Adrenal gland (tissue), 12 donors: Measurements from ENCODE around the gene SPACA4. TPM values are rescaled to one million over a fixed set of nuclear protein-coding genes. Genes with fewer than 3 reads are reported as not detected.
A peak's percentile ranks its signal among the peaks of the same experiment; 100 is the strongest.

Source experiments
- DNase-seq, 7 donors: peaks; one replicate each; pipeline ENCODE4 v3.0.0-alpha.2; 2019 to 2020
- H3K27ac ChIP-seq, 5 donors: fragments of 200-600 bp; sonication (generic) in 4 of 5; 1 replicate in 3 of 5; 2 replicates in 2 of 5; pipeline versions ENCODE4 v1.5.1 to v1.8.0; 2016 to 2020; ENCODE audit warnings: mild to moderate bottlenecking in 1 of 5
- H3K27me3 ChIP-seq: fragments of 200-600 bp; 2 replicates; pipeline ENCODE4 v1.8.0; 2021
- H3K36me3 ChIP-seq, 2 donors: fragments of 200-600 bp; replicated peaks in 1 of 2; 1 replicate in 1 of 2; 2 replicates in 1 of 2; pipeline versions ENCODE4 v1.5.1 to v1.8.0; 2018 to 2022
- H3K4me1 ChIP-seq, 2 donors: fragments of 200-600 bp; replicated peaks in 1 of 2; 1 replicate in 1 of 2; 2 replicates in 1 of 2; pipeline versions ENCODE4 v1.5.1 to v1.8.0; 2018 to 2021
- H3K4me3 ChIP-seq, 4 donors: fragments of 200-600 bp; sonication (generic) in 3 of 4; one replicate each; pipeline ENCODE4 v1.5.1; 2016 to 2018
- H3K9me3 ChIP-seq, 3 donors: fragments of 200-600 bp; sonication (generic) in 1 of 3; replicated peaks in 1 of 3; 1 replicate in 2 of 3; 2 replicates in 1 of 3; pipeline versions ENCODE4 v1.5.1 to v1.8.0; 2016 to 2021
- POLR2A ChIP-seq, 2 donors: fragments of 450-650 bp; IDR thresholded peaks; one replicate each; pipeline ENCODE4 v1.6.1; 2017; ENCODE audit warnings: antibody characterized with exemption in 2 of 2, mild to moderate bottlenecking in 2 of 2, moderate library complexity in 1 of 2
- WGBS, 4 donors: extraction: QIAGEN DNeasy Blood & Tissue Kit in 2 of 4; methylation state at CpG; one replicate each; pipeline versions ENCODE4 v1.1.5 to v1.1.7; 2013 to 2017; 5-methylcytosine and 5-hydroxymethylcytosine counted together
- intact Hi-C, 2 donors: fragments of 100-400 bp; cut with DNase I; formaldehyde crosslinking; loops; one replicate each; pipeline versions ENCODE4 v1.14.1 to v1.15.0; 2022 to 2023
- polyA plus RNA-seq, 3 donors: library from polyadenylated mRNA; stranded (reverse); fragments of 200-250 nt in 2 of 3; fragments of 350-450 nt in 1 of 3; fragmentation: Illumina TruSeq in 1 of 3; extraction: RNeasy Lipid Tissue Mini Kit (QIAGEN cat#74804) in 1 of 3; gene quantifications; one replicate each; pipeline ENCODE4 v1.2.3, GENCODE V29; 2013 to 2014
- total RNA-seq, 9 donors: library from RNA; depleted of rRNA in 4 of 9; stranded (reverse); fragments of >200 nt in 4 of 9; fragments of 120-200 nt in 1 of 9; fragmentation: NEBNext Ultra II Directional in 1 of 9; extraction: Animal tissue kit (Norgen Biotek cat#: 25700) in 1 of 9; gene quantifications; one replicate each; pipeline versions ENCODE4 v1.1.0 to v1.2.4, GENCODE V29; 2013 to 2023
- TF ChIP-seq, protein P1 (sequence below), 6 experiments: fragments of 450-650 bp in 4 of 6; fragments of 200-600 bp in 2 of 6; sonication (generic) in 1 of 6; IDR thresholded peaks; 1 replicate in 5 of 6; 2 replicates in 1 of 6; pipeline versions ENCODE4 v1.5.1 to v1.8.0; 2016 to 2021; ENCODE audit warnings: antibody characterized with exemption in 6 of 6, mild to moderate bottlenecking in 2 of 6, moderate library complexity in 1 of 6
- donor health status: healthy with polysubstance abuse.
- donor health status: Bipolar disorder and iron deficiency.
- donor health status: DM: yes; HTN: yes; CAD: no.
- donor health status: DM: no; HTN: no; CAD: no.
- donor health status: DM: no; HTN: no; CAD: no.
- donor health status: DM: yes; HTN: yes; CAD: no.

The SPACA4 gene
- total and polyA plus RNA-seq, 12 donors = not detected

DNA sequence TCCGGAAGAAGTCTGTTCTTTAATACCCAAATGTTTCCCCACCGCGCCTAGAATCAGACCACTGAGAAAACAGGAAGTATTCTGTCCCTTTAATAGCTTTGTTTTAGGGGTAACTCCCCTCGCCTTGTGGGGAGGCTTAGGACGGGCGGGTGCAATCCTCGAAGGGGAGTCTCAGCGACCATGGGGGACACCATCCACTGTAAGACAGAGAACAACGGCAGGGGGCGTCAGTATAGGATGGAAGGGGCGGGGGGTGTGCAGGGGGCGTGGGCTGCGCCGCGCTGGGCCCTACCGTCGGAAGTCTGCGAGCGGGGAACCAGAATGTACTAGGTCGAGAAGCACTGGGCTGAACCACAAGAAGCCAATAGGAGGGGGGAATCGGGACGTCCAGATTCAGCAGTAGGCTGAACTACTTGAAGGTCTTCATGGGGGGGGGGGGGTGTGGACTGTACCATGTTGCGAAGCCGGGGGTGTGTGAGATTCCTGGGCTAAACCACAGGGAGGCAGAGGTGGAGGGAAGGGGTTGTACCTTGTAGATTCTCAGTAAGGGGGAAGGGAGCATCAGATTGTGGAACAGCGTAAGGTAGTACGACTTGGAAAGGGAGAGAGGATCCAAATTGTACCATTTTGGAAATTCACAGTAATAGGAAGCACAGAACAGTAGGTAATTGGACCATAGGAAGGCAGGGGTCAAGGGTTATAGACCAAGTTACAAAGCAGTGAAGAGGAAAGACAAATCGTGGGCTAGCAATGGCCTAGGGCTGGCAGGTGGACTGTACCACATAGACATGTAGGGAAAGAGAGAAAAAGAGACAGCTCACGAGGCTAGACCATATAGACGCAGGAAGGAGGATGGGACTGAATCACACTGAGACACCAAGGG is 31.6 kb downstream of the SPACA4 start:
- H3K27me3 ChIP-seq = no peaks in the 10 kb centered on the region
- peak overlapping the region in 2 of 4 donors; percentile 29 to 70 for H3K4me3 ChIP-seq
- peaks cover 27 to 39% of the 10 kb centered on the region in 2 donors for H3K4me1 ChIP-seq
- TF ChIP-seq POLR2A (IDR thresholded peaks at IDR 0.05) = peak; percentile 51 to 88
- TF ChIP-seq, protein P1, sequence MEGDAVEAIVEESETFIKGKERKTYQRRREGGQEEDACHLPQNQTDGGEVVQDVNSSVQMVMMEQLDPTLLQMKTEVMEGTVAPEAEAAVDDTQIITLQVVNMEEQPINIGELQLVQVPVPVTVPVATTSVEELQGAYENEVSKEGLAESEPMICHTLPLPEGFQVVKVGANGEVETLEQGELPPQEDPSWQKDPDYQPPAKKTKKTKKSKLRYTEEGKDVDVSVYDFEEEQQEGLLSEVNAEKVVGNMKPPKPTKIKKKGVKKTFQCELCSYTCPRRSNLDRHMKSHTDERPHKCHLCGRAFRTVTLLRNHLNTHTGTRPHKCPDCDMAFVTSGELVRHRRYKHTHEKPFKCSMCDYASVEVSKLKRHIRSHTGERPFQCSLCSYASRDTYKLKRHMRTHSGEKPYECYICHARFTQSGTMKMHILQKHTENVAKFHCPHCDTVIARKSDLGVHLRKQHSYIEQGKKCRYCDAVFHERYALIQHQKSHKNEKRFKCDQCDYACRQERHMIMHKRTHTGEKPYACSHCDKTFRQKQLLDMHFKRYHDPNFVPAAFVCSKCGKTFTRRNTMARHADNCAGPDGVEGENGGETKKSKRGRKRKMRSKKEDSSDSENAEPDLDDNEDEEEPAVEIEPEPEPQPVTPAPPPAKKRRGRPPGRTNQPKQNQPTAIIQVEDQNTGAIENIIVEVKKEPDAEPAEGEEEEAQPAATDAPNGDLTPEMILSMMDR (IDR thresholded peaks at IDR 0.05) = peak in 4 of 6 experiments; percentile 11 to 42 (median 34)
- intact Hi-C loops = no loop called here
- H3K9me3 ChIP-seq = no peaks in the 10 kb centered on the region
- H3K36me3 ChIP-seq = no peaks in the 10 kb centered on the region
- peak; percentile 88 to 97 (median 94) for DNase-seq
- peak overlapping the region; percentile 88 to 98 (median 96) for H3K27ac ChIP-seq
- WGBS, 4 donors = 6 to 10% (median 8%) methylated on average over 16 to 29 of the region's 29 CpGs

DNA sequence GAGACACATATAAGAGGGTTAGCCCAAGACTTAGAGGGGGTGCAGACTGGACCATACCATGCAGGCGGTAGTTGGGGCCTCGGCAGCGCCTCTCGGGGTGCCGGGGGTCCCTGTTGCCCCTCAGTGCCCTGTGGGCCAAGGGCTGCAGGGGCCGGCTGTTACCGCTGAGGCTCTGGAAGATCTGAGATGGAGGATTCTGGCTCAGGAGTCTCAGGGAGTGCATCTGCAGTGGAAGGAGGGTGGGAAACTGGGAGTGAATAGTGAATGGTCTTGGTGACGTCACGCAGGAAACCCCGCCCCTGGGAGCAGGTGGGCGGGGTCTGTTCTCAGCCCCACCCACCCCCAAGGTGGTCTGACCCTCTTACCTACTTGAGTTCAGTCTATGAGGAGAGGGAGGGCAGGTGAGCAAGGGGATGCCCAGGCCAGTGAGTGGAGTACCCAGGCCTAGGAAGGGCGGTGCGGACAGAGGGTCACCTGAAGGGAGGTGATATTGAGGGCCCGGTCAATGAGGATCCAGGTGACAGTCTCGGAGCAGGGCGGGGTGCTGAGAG is 32.4 kb downstream of the SPACA4 start:
- H3K4me3 ChIP-seq = peak overlapping the region in 1 of 4 donors; percentile 70
- intact Hi-C loops = no loop called here

DNA sequence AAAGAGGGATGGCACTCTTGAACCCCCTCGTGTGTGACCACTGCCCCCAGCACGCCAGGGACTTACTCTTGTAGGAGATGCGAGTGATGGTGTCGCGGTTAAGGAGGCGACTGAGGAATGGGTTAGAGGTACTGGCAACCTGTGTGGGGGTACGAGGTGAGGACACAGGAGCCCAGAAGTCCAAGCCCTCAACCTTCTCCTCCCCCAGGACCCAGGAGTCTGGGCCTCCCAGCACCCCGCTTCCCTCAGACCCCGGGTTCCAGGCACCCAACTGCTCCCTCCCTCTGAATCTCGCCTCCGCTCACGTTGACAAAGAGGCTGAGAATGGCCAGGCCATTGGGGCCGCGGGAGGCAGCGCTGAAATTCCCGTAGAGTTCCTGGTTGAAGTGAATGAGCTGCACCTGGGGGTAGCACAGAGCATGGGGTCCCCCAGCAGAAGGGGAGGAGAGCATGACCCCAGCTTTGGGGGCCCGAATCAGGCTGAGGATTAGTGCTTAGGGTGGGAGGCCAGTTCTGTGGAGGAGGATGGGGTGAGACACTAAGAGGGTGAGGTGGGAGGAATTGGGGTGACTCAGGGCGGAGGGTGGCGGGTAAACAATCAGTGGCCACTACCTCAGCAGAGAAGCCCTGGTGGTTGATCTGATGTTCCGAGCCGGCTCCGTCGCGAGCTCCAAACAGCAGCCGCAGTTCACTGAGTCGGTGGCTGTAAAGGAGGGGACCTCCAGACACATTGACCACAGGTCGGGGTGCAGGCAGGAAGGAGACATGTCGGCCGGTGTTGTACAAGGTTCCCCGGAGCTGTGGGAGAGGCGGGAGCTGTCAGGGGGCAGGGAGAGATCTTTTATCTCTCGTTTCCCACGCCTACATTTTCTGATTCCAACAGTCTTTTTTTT is 33.2 kb downstream of the SPACA4 start:
- intact Hi-C loops = loop anchor here in 1 of 2 donors (10.0 kb wide), 1 partner anchor 205 kb away; no protein-coding TSS in a partner anchor
- Histone ChIP-seq H3K27me3 (no peaks in the 10 kb centered on the region), H3K36me3 (no peaks in the 10 kb centered on the region), H3K4me3 (no peak overlapping the region), H3K27ac (no peak overlapping the region), H3K9me3 (no peaks in the 10 kb centered on the region), H3K4me1 (peaks cover 11 to 26% of the 10 kb centered on the region in 2 donors)
- peak in 6 of 7 donors; percentile 38 to 75 (median 52) for DNase-seq
- no peak for TF ChIP-seq POLR2A (IDR thresholded peaks at IDR 0.05)
- 63 to 80% (median 76%) methylated on average over 25 to 33 of the region's 33 CpGs for WGBS, 4 donors

More for the DNA sequence above, 32.4 kb downstream of the SPACA4 start:
- no peaks in the 10 kb centered on the region for H3K9me3 ChIP-seq
- H3K36me3 ChIP-seq = no peaks in the 10 kb centered on the region
- no peaks in the 10 kb centered on the region for H3K27me3 ChIP-seq
- TF ChIP-seq POLR2A (IDR thresholded peaks at IDR 0.05) = no peak
- TF ChIP-seq, protein P1 (IDR thresholded peaks at IDR 0.05) = no peak
- WGBS, 4 donors = 74 to 77% (median 76%) methylated on average over 16 of the region's 16 CpGs
- H3K27ac ChIP-seq = peak overlapping the region in 4 of 5 donors; percentile 48 to 98 (median 92)
- peak in 6 of 7 donors; percentile 44 to 78 (median 58) for DNase-seq
- peaks cover 19 to 32% of the 10 kb centered on the region in 2 donors for H3K4me1 ChIP-seq

DNA sequence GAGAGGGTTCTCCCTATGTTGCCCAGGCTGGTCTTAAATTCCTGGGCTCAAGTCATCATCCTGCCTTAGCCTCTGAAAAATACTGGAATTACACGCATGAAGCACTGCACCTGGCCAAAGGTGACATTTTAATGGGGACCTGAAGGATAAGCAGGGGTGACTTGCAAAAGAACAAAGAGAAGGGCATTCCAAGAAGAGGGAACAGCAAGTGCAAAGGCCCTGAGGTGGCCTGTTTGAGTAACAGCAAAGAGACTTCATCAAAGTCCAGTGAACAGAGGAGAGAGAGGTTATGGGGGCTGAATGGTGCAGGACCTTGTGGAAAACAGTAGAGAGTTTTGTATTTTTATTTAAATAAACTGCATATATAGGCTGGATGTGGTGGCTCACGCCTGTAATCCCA is 35.3 kb downstream of the SPACA4 start:
- Histone ChIP-seq H3K36me3 (no peaks in the 10 kb centered on the region), H3K27ac (no peak overlapping the region), H3K4me3 (no peak overlapping the region), H3K4me1 (peaks cover 17 to 21% of the 10 kb centered on the region in 2 donors), H3K9me3 (no peaks in the 10 kb centered on the region), H3K27me3 (no peaks in the 10 kb centered on the region)
- TF ChIP-seq POLR2A (IDR thresholded peaks at IDR 0.05) = no peak
- TF ChIP-seq, protein P1 (IDR thresholded peaks at IDR 0.05) = no peak
- 88 to 98% (median 92%) methylated on average over 2 of the region's 2 CpGs for WGBS, 4 donors
- intact Hi-C loops = loop anchor here in 1 of 2 donors (10.0 kb wide), 1 partner anchor 203 kb away; no protein-coding TSS in a partner anchor
- DNase-seq = no peak
